Measurements from ENCODE around the gene GPR155.
"Not testable (repeated sequence)": the region's sequence is repeated elsewhere in the genome, so short reads cannot be mapped to it uniquely, and the experiment has no call there.

GPR155 gene

GRCh38 chr2:174388706-174389105 lies 98.1 kb downstream of the GPR155 start:
- in situ Hi-C loops (cut with MboI; ENCODE audit: low pct_unique_long_range_greater_than_20kb, low sequenced_read_pairs): not testable (repeated sequence)
- DNase-seq: peak; percentile 12

DNA sequence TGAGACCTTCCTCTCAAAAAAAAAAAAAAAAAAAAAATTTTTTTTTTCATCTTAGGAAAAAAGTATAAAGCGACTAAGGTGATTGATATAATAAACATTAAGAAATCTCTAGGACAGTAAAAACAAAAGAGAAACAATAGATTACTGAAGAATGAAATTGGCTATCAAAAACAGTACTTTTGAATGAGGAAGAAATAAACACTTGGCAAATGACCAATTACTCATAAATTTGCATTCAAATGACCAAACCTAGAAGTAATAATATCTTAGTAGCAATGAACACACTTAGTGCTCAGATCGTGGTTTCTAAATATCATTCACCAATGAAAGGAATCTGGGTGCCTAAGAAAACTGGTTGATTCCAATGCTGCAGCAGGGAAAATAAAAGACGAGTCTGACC lies 101.6 kb downstream of the GPR155 start:
- DNase-seq: no peak
- in situ Hi-C loops (cut with MboI; ENCODE audit: low pct_unique_long_range_greater_than_20kb, low sequenced_read_pairs): no loop called here

GRCh38 chr2:174383796-174384195 lies 103.0 kb downstream of the GPR155 start:
- in situ Hi-C loops (cut with MboI; ENCODE audit: low pct_unique_long_range_greater_than_20kb, low sequenced_read_pairs): no loop called here
- peak; percentile 42 for DNase-seq

Data from KBM-7 (cell line).